Uterus (tissue), 2 donors: ENCODE data around the gene RELA.

Experiments
- POLR2A ChIP-seq, 2 donors: fragments of 450-650 bp; IDR thresholded peaks; one replicate each; pipeline ENCODE4 v1.6.1; 2016; ENCODE audit warnings: antibody characterized with exemption in 2 of 2, mild to moderate bottlenecking in 1 of 2, moderate library complexity in 1 of 2
- TF ChIP-seq, protein P1 (sequence below), 4 experiments: fragments of 200-600 bp in 2 of 4; fragments of 450-650 bp in 2 of 4; sonication (generic) in 2 of 4; IDR thresholded peaks; one replicate each; pipeline ENCODE4 v1.5.1; 2016 to 2019; ENCODE audit warnings: antibody characterized with exemption in 4 of 4, mild to moderate bottlenecking in 2 of 4, moderate library complexity in 1 of 4

DNA sequence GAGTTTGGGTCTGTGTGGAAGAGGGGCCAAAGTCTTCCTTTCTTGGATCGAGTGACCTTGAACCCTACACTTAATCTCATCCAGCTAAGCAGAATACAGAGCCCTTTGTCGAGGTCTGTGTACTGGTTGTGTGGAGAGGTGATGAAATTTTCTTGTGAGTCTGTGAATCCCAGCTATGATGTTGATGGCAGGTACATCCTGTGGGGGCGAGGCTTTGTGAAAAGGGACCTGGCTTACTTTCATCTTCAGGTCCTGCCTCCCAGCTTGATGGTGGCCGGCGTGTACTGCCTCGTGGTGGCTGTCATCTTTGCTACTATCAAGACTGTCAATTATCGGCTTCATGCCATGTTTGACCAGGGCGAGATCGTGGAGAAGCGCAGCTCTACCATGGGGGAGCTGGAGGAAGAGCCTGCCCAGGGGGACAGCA lies 46.1 kb downstream of the RELA start:
- TF ChIP-seq, protein P1, sequence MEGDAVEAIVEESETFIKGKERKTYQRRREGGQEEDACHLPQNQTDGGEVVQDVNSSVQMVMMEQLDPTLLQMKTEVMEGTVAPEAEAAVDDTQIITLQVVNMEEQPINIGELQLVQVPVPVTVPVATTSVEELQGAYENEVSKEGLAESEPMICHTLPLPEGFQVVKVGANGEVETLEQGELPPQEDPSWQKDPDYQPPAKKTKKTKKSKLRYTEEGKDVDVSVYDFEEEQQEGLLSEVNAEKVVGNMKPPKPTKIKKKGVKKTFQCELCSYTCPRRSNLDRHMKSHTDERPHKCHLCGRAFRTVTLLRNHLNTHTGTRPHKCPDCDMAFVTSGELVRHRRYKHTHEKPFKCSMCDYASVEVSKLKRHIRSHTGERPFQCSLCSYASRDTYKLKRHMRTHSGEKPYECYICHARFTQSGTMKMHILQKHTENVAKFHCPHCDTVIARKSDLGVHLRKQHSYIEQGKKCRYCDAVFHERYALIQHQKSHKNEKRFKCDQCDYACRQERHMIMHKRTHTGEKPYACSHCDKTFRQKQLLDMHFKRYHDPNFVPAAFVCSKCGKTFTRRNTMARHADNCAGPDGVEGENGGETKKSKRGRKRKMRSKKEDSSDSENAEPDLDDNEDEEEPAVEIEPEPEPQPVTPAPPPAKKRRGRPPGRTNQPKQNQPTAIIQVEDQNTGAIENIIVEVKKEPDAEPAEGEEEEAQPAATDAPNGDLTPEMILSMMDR (IDR thresholded peaks at IDR 0.05): no peak
- TF ChIP-seq POLR2A (IDR thresholded peaks at IDR 0.05): no peak
